Activated CD8-positive, alpha-beta memory T cell treated with anti-CD3 and anti-CD28 coated beads, Interleukin-2, amount 50 U/mL, for 4 hours (primary cell): Measurements from ENCODE around the gene ZNF185.

Experiments
- DNase-seq: peaks from one replicate; pipeline ENCODE4 v3.0.0-alpha.2; 2020

Gene ZNF185

DNA sequence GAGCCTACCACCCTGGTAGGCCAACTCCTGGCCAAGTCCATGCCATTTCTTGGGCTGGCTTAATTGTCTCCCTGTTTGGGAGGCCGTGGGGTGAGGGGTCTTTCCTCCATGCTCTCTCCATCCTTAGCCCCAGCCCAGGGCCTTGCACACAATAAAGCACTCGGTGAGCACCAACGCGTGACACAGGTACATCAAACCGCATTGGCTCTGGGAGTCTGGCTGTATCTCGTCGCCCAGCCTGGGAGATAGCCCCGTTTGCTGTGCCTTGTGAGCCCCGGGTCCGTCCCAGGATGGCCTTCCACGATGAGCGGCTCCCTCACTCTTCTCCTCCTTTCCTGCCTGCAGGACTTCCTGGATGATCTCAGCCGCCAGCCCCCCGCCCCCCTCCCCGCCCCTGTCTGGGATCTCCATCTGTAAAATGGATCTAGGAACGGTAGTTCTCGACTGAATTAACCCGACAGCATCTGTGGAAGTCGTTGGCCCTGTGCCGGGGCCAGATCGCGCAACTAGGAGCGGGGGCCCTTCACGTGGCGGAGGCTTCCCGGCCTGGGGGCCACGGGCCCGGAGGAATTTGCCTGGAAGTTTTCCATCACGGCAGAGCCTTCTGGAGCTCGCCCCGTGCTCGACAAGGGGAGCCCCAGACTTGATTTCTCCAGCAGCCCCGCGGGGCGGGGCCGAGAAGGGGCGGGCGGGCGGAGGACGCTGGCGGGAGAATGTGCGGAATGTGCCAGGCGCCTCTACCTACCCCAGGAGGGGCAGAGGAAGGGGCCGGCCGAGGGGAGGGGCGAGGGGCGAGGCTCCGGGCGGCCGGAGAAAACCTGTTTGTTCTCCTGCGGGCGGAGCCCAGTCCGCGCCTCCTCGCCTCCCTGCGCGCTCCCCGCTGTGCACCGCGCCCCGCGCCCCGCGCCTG, at the start of gene ZNF185:
Gene ZNF185, plus strand, starts transcription at position 846 of the 910 bp plus-strand sequence. CDS start 16,423 bp downstream, outside the sequence.
- DNase-seq, result no peak

DNA sequence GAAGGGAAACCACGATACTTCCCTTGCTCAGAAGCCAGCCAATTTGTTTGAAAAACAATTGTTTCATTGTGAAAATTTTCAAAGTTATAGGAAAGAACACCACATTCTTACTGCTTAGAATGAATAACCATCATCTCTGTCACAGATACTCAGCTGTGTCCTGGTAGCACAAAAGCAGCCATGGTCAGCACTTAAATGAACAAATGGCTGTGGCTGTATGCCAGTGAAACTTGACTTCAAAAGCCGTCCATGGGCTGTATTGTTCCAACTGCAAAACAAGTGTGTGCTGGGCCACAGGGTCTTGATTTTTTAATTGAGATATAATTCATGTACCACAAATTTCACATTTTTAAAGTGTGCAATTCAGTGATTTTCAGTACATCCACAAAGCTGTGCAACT, 47.4 kb upstream of the ZNF185 start:
- no peak for DNase-seq

DNA sequence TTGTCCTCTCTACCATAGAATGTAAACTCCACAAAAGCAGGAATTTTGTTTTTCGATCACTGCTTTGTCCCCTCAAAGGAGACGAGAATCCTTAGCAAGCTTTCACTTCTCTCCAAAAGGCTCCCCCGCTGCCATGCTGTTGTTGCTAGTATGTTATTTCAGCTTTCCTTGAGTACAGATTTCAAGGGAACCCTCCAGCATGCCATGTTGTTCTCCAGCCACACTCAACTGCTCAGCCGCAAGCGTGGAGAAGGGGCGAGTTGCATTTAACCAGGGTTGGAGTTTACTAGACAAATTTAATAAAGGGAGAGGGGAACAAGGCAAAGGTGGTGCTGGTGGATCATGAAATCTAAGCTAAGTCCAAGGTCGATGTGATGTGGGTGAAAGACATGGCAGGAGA, 43.9 kb upstream of the ZNF185 start:
- no peak for DNase-seq

DNA sequence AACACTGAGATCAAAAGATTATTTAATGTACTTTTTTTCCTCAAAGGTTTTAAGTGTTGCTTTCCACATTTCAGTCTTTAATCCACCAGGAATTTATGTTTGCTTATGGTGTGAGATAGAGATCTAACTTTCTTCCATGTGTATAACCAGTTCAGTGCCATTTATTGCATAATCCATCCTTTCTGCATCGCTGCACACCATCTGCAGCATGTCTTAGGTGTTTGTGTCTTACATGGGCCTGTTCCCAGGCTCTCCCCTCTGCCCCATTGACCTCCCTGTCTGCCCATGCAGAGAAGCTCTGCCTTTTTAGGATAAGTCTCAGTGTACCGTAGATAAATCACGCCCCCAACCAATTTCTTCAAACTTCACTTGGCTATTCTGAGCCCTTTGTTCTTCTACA, 36.8 kb upstream of the ZNF185 start:
- DNase-seq, result no peak

DNA sequence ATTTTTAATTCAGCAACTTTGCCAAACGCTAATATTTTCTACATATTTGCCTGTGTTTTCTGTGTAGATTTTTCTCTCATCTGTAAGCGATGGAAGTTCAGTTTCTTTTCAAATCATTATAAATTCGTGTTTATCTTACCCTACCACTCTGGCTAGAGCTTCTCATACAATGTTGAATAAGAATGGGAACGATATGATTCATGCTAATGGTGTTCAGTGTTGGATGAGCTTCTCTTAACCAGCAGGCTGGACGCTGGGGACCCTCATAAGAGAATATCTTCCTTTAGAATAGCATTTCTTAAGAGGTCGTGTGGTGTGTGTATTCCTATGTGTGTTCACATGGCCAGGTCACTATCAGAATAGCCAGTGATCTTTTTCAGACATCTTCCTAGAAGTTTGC, 36.0 kb upstream of the ZNF185 start:
- no peak for DNase-seq

DNA sequence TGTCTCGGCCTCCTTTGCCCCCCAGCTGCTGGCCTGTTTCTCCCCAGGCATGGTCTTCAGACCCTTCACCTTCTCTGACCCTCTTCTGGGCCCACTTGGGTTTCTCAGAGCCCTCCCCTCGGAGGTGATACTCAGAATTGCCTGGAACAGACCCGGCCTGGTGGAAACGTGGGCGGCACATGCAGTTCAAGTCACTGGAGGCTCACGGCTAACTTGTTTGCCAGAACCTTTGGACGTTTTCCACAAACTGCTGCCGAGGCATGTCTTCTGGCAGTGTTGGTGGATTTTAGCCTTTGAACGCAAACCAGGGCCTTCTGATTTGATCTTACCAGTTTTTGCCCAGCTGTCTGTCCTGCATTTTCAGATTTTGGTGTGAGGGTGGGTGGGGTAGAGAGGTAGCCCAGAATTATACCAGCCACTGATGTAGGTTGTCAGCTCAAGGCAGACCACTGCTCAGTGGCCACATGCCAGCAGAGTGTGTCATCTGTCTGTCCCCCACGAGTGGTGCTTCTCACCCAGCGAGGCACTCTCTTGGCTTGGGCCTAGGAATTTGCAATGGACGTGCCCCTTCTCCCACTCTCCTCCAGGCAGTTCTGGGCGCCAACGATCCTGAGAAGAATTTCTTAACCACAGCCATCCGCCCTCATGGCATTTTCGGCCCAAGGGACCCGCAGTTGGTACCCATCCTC, 32.5 kb upstream of the ZNF185 start:
- DNase-seq, result no peak

DNA sequence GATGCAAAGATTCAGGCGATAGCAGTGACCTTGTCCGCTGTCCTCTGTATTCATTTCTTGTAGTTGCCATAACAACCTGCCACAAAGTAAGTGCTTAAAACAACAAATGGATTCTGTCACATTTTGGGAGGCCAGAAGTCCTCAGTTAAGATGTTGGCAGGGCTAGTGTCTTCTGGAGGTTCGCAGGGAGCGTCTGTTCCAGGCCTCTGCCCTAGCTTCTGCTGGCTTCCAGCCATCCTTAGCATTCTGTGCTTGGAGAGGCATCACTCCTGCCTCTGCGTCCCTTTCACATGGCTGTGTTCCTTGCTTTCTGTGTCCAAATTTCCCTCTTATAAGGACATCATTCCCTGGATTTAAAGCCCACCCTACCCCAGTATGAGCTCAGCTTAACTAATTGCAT, 31.5 kb upstream of the ZNF185 start:
- DNase-seq, result no peak

DNA sequence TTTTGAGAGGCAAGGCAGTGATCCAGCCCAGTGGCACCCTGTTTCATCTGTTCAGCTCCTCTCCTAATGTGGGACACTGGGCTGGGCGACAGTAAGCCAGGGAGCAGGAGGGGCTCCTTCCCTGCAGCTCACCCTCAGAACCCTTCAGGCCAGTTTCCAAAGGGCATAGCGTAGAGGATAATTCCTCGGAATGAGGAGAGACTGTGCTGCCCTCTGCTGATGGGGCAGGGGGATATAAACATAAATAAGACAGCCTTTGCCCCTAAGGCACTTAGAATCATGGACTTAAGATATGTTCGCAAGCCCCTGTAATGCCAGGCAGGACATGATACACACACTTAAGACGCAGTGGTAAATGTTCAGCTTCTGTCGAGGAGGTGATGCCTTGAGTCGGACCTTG, 27.9 kb upstream of the ZNF185 start:
- no peak for DNase-seq

DNA sequence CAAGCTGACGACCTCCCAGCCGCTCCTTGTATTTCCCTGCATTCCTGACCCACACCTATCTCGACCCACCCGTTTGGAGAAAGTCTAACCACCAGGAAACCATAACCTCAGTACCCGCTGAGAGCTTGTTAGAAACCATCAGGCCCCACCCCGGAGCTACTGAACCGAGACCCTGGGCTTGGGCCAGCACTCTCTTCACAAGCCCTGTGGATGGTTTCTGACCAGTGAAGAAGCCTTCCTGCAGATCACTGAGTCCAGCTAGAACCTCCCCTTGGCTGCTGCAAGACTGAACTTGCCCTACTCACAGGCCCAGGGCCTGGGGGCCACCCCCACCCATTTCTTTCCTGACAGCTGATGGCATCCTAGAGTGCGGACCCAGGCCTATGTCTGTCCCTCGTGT, 26.6 kb upstream of the ZNF185 start:
- no peak for DNase-seq

DNA sequence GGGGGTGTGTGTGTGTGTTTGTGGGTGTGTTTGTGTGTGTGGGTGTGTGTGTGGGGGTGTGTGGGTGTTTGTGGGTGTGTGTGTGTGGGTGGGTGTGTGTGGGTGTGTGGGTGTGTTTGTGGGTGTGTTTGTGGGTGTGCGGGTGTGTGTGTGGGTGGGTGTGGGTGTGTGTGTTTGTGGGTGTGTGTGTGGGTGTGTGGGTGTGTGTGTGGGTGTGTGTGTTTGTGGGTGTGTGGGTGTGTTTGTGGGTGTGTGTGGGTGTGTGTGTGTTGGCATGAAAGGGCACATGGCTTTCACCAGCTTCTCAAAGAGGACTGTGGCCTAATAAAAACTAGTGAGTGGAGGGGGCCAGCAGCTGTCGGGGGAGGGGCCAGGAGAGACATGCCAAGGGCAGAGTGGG, 25.3 kb upstream of the ZNF185 start:
- DNase-seq, result no peak

DNA sequence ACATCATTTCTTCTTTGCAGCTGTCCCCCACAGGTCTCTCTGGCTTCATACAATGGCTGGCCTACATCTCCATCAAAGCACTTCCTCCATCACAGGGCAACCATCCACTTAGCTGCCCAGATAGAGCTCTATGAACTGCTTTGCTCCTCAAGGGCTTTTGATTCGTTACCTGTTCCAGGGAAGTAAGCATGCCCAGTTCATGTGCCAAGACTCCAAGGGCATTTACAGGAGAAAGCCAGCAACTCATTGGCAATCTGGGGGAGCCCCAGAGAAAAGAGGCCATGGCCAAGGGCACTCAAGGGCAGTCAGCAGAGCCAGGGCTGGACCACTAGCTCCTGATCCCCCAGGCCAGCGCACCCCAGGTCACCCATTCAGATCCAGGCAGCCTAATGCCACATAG, 24.5 kb upstream of the ZNF185 start:
- no peak for DNase-seq

DNA sequence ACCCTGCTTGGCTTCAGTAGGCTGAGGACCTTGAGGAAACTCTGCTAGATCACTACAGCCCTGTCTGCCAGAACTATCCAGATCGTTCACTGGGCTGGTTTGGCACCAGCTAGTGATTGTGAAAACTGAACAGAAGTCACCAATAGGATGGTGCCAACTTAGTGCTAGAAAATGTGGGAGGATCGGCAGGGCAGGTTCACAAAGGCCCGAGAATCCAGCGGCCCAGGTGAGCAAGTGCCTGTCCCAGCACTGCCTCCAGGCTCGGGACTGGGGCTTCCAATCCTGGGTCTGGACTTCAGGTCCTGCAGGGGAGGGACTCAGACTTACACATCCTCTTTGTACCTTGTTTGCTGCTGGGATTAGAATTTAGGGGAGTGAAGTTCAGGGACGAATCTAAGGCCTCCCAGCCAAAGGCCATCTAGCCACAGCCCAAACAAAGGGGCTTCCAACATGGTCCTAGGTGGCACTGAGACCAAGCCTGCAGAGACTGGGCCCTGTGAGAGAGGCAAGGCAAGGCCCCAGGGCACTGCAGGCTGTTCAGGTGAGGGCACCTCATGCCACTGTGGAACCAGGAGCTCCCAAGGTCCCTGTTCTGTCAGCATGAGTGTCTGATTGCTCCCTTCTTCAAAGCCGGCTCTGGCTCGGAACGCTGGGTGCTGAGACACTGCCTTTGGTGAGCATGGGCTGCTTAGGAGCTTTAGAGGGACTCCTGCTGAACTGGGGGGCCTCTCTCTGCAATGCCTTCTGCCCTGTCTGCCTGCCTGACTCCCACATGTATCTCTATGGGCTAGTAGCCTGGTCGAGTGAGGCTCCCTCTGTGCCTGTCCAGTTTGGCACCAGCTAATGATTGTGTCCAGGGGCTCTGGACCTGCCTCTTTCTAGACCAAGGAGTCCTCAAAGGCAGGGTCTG, 20.7 kb upstream of the ZNF185 start:
- no peak for DNase-seq

DNA sequence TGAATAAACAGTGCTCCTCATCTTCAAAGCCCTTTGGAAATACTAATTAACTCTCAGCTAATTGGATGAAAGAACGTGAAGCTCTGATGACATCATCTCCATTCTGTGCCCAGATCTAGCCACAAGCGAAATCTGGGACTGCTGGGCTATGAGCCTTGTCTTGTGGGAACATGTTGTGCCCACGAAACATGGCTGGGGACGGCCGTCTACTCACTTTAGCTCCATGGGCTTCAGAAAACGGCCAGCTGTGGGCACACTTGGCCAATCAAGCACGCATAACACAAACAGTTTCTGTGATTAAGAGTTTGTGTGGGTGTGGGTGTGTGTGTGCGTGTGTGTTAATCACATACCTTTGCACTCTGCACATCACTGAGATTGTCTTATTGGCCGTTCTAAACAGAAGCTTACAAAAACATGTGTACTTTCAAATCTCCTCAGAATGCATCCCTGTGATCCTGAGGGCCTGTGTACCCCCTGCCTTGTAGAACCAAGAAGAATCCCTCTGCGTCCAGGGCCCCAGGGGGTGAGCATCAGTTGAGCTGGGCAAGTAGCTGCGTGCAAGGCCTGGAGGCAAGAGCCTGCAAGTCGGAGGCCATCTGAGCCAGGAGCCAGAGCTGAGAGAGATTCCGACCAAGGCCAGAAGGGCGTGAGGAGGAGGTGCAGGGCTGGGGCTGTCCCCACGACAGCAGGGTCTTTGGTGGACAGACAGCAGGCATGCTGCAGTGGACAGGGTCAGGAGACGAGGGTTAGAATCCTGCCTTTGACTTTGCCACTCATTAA, 18.7 kb upstream of the ZNF185 start:
- DNase-seq, result no peak

DNA sequence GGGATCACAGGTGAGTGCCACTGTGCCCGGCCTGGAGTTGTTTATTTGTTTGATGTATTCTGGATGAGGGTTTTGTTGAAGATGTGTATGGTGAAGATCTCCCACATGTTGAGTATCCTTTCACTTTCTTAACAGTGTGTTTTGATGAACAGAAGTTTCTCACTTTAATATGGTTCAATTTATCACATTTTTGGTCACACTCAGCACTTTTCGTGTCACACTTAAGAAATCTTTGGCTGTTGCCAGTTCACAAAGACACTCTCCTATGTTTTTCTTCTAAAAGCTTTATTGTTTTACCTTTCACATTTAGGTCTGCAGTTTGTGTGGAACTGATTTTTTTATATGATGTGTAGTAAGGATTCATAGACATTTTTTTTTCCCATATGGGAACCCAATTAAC, 16.6 kb upstream of the ZNF185 start:
- no peak for DNase-seq

DNA sequence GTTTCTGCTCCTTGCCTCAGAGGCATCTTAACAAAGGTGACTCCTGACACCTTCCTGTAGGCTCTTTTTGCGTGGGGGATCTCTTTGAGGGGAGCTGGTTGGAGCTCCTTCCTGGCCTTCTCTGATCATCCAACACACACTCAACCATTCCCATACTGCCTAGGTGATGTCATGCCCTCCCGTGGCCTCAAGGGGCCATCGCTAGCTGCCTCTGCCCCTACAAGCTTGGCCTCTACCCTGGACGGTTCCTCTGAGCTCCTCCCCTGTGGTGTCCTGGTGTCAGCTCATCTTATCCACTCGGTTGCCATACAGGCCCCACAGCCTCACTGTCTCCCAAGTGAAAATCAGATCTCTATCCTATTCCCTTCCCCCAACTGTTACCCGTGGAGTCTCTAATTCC, 13.7 kb upstream of the ZNF185 start:
- DNase-seq, result no peak

DNA sequence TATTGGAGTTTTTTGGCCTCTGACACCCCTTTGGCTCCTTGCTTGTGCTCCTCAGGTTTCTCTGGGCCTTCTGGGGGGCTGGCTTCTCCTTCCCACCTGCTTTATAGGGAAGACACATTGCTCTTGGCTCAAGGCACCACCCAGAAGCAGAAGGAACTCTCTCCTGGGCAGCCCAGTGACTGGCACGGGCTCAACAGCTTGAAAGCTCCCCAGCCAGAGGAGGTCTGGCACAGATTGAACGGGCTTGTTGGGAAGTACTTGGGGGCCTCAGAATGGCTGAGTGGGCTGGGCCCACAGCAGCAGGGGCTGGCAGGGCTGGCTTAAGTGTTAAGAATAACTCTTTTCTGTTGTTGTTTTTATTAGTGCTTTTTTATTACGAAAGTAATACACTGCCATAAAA, 11.2 kb upstream of the ZNF185 start:
- no peak for DNase-seq

DNA sequence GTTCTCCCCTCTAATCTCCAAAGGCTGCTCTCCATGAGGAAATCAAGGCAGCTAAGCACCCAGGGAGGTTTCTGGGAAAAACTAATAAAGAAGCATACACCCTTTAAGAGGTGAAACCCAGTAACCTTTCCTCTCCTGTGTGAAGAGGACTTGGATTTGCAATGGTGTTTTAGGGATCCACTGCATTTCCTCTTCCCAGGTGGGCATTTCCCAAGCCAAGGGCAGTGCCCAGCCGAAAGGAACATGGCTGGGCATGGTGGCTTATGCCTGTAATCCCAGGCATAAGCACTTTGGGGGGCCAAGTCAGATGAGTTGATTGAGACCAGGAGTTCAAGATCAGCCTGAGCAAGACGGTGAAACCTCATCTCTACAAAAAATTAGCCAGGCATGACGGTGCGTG, 5.4 kb upstream of the ZNF185 start:
- DNase-seq, result no peak

DNA sequence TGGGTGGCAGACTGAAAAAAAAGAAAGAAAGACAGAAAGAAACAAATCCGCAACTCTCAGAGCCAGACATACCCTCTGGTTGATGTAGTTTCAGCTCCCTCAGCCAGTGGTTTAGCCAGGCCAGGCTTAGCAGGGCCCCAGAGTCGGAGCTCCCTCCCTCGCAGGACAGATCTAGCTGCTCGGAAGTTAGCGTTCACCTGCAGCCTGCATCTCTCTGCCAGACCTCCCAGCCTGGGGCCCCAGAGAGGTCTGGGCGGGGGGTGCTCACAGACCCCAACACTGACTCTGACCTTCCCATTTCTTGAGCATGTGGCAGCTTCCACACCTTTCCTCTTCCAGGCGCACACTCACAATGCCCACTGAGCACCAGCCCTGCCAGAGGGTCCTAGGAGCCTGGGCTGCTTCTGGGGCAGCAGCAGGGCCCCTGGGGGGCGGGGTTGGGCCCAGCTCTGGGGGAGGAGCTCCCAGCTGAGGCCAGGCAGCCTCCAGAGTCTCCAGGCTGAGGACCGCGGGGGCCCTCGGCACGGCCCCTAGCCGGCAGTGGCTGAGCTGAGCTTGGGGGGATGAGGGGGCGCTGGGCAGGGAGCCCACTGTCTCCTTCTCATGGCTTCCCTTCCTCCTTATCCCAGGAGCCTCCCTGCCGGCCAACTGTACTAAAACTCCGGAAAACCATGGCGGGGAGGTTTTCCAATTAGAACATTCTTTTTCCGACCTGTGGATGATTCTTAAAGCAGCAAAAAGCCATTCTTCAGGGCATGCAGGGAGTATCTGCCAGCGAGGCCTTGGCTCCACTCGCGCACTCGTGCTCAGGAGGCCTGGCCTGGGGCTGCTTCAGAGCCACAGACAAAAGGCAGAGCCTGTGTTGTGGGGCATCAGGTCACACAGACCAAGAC, 4.6 kb upstream of the ZNF185 start:
- no peak for DNase-seq

DNA sequence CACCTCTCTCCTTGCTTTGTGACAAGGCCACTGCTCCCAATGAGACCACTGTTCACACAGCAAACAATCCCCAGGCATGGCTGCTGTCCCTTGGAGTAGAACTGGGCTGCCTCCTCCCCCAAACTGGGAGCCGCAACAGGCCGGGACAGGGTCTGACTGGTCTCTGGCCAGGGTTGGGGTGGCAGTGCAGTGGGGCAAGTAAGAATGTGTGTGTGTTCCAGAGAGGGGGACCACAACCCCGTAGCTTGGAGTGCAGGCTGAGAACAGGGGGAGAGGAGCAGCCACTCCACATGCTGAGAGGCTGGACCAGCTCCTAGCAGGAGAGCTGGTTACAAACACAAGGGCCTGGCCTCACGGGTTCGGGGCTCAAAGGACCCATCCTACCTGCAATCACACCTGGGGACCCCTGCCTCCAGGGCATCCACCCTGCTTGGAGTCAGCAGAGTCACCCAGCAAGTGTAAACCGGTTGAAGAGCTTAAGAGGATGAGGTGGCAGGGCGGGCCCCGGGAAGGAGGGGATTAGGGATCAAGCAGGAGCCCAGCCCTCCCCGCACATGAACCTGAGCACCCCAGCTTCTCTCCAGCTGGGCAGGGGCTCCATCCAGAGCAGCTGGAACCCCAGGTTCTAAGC, 3.8 kb upstream of the ZNF185 start:
- DNase-seq, result no peak

DNA sequence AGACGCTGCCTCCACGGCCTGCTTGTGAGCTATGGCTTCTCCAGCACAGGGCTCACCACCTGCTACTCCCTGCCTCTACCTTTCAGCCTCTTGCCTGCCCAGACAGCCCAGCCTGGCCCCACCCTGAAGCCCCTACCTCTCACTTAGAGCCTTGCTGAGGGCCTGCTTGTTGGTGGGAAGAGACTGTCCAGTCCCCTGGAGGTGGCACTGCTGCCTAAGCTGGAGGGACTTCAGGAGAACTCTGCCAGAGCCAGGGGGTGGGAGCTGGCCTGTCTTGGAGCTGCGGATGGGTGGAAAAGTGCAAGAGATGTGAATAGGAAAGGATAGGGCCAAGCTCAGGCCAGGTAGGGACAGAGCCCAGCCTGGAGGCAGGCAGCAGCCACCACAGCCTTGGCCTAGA, 2.7 kb upstream of the ZNF185 start:
- no peak for DNase-seq
